D341Med (cell line): Measurements from ENCODE around the gene NRCAM.

Experiments
- DNase-seq: peaks from one replicate; pipeline ENCODE4 v3.0.0; 2012; ENCODE audit warnings: low spot score

The NRCAM gene

GRCh38 chr7:108459922-108460551 is 3.8 kb upstream of the NRCAM start:
- peak; percentile 50 for DNase-seq

GRCh38 chr7:108457871-108458270 is 1.6 kb upstream of the NRCAM start:
- DNase-seq = no peak

GRCh38 chr7:108456845-108457540 is 757 bp upstream of the NRCAM start:
- DNase-seq = no peak

- DNase-seq = peak; percentile 64
Observed at GRCh38 chr7:108455551-108455997, 662 bp downstream of the NRCAM start.

- peak; percentile 83 for DNase-seq
Observed at GRCh38 chr7:108454674-108455550, 1.3 kb downstream of the NRCAM start.

- DNase-seq = no peak
Observed at GRCh38 chr7:108454317-108454673, 1.9 kb downstream of the NRCAM start.

- DNase-seq = no peak
Observed at GRCh38 chr7:108453320-108453719, 2.9 kb downstream of the NRCAM start.

- DNase-seq = peak; percentile 42
Observed at GRCh38 chr7:108452707-108453106, 3.5 kb downstream of the NRCAM start.

GRCh38 chr7:108451296-108451848 is 4.9 kb downstream of the NRCAM start:
- no peak for DNase-seq

- DNase-seq = no peak
Observed at GRCh38 chr7:108450160-108450559, 6.1 kb downstream of the NRCAM start.

GRCh38 chr7:108449521-108449920 is 6.7 kb downstream of the NRCAM start:
- DNase-seq = no peak

GRCh38 chr7:108448584-108449505 is 7.4 kb downstream of the NRCAM start:
- peak; percentile 32 for DNase-seq

- no peak for DNase-seq
Observed at GRCh38 chr7:108442039-108442568, 14.1 kb downstream of the NRCAM start.

- DNase-seq = no peak
Observed at GRCh38 chr7:108441392-108441955, 14.8 kb downstream of the NRCAM start.

- DNase-seq = no peak
Observed at GRCh38 chr7:108440613-108441012, 15.6 kb downstream of the NRCAM start.

- DNase-seq = no peak
Observed at GRCh38 chr7:108436906-108437305, 19.3 kb downstream of the NRCAM start.

GRCh38 chr7:108434010-108434409 is 22.2 kb downstream of the NRCAM start:
- no peak for DNase-seq

GRCh38 chr7:108431099-108431498 is 25.1 kb downstream of the NRCAM start:
- DNase-seq = no peak

GRCh38 chr7:108430664-108431063 is 25.6 kb downstream of the NRCAM start:
- no peak for DNase-seq

GRCh38 chr7:108427766-108428165 is 28.5 kb downstream of the NRCAM start:
- no peak for DNase-seq
